Measurements from ENCODE around the gene TAF10. TPM values are rescaled to one million over a fixed set of nuclear protein-coding genes. Genes with fewer than 3 reads are reported as not detected.

Gene TAF10
- total and polyA plus RNA-seq, 2 of the 13 experiments (the other 11 are each of a cell fraction or from before 2014, with no cell fraction given): 71.3 to 134 TPM

GRCh38 chr11:6635082-6635932 is 23.3 kb upstream of the TAF10 start (continued):
- TF ChIP-seq ARID2 (CRISPR knock-in tag; IDR thresholded peaks at IDR 0.05; ENCODE audit: borderline replicate concordance) (no peak), SMAD1 (CRISPR knock-in tag; IDR thresholded peaks at IDR 0.05; ENCODE audit: borderline replicate concordance, low read depth) (no peak)

GRCh38 chr11:6634534-6634933 is 22.5 kb upstream of the TAF10 start:
- H2AFZ ChIP-seq (ENCODE audit: low read length): no peak overlapping the region
- H3K36me3 ChIP-seq (replicated peaks in 1 of 2; ENCODE audit: control insufficient read depth in 1 of 2, insufficient read depth in 2 of 2, low read length in 2 of 2): no peaks in the 10 kb centered on the region
- ATAC-seq (no peak), FAIRE-seq (no peak), DNase-seq (ENCODE audit: low spot score) (no peak)
- no peak overlapping the region for H3K4me3 ChIP-seq (replicated peaks in 1 of 3; ENCODE audit: insufficient read depth in 1 of 3, low read depth in 2 of 3, low read length in 3 of 3)
- peaks cover 48% of the 10 kb centered on the region for H3K4me1 ChIP-seq (ENCODE audit: insufficient read depth, low read length)
- BruUV-seq (replicated peaks): no TSS peak
- no peak overlapping the region for H3K9ac ChIP-seq (ENCODE audit: insufficient read depth, low read depth, low read length)
- ChIA-PET CTCF (ENCODE audit: low intra/inter-chr PET ratio, low total read pairs) (no interaction called here), POLR2A (interaction anchor here (1.1 to 1.6 kb wide), 3 partner anchors 9 to 23 kb away, joined by 4 to 12 read pairs (median 5); partner anchors contain the start of genes TAF10 and TPP1)
- H3K9me3 ChIP-seq (ENCODE audit: low read length): no peaks in the 10 kb centered on the region
- H3K4me2 ChIP-seq (ENCODE audit: low read depth, low read length): no peak overlapping the region
- no peak overlapping the region for H3K27ac ChIP-seq (ENCODE audit: extremely low read length, insufficient read depth, low read length)
- in situ Hi-C loops (cut with HindIII; ENCODE audit: extremely low pct_ligation_motif_present, low pct_unique_long_range_greater_than_20kb): no loop called here
- 3% methylated on average over 1 of the region's 1 CpG for WGBS (ENCODE audit: low lambda C conversion rate)
- TF ChIP-seq GPBP1L1 (CRISPR knock-in tag; IDR thresholded peaks at IDR 0.05): no peak
- TF ChIP-seq ZBTB1 (CRISPR knock-in tag; IDR thresholded peaks at IDR 0.05; ENCODE audit: borderline replicate concordance): no peak
- no peaks in the 10 kb centered on the region for H3K79me2 ChIP-seq (ENCODE audit: insufficient read depth, low read length)
- no peaks in the 10 kb centered on the region for H4K20me1 ChIP-seq (ENCODE audit: insufficient read depth, low read length)
- peaks cover 9 to 47% of the 10 kb centered on the region in 2 experiments; a peak in 3 of 5 replicates for H3K27me3 ChIP-seq (ENCODE audit: control insufficient read depth in 1 of 2, insufficient read depth in 2 of 2, low read length in 2 of 2)
- intact Hi-C loops (cut with micrococcal nuclease; ENCODE audit: unreplicated experiment): no loop called here

Data from HepG2 (cell line).